Ectodermal cell (in vitro differentiated cells): ENCODE data around the gene RSPH1.
A peak's percentile ranks its signal among the peaks of the same experiment; 100 is the strongest.

Experiments
- H3K27ac ChIP-seq: 2 replicates; pipeline ENCODE4 v1.7.0; 2013; ENCODE audit warnings: mild to moderate bottlenecking, low read depth, low read length; ENCODE audit not compliant: insufficient read depth, poor library complexity, severe bottlenecking
- H3K27me3 ChIP-seq: 2 replicates; pipeline ENCODE4 v1.7.0; 2013; ENCODE audit warnings: mild to moderate bottlenecking, low read length; ENCODE audit not compliant: insufficient read depth, control insufficient read depth, poor library complexity, severe bottlenecking
- H3K36me3 ChIP-seq: one replicate; pipeline ENCODE4 v1.7.0; 2013; ENCODE audit warnings: low read length; ENCODE audit not compliant: control insufficient read depth, insufficient read depth
- H3K4me1 ChIP-seq: one replicate; pipeline ENCODE4 v1.7.0; 2013; ENCODE audit warnings: low read length; ENCODE audit not compliant: control insufficient read depth, insufficient read depth
- H3K4me3 ChIP-seq: 2 replicates; pipeline ENCODE4 v1.7.0; 2013; ENCODE audit warnings: low read depth, low read length, control low read depth; ENCODE audit not compliant: insufficient read depth
- H3K9me3 ChIP-seq: 2 replicates; pipeline ENCODE4 v1.7.0; 2013; ENCODE audit warnings: mild to moderate bottlenecking, low read length, moderate library complexity; ENCODE audit not compliant: control insufficient read depth
- WGBS, 2 experiments: methylation state at CpG; one replicate each; pipeline ENCODE4 v1.1.7; 2013; ENCODE audit warnings: missing lambda C conversion rate in 2 of 2; 5-methylcytosine and 5-hydroxymethylcytosine counted together

RSPH1 gene

DNA sequence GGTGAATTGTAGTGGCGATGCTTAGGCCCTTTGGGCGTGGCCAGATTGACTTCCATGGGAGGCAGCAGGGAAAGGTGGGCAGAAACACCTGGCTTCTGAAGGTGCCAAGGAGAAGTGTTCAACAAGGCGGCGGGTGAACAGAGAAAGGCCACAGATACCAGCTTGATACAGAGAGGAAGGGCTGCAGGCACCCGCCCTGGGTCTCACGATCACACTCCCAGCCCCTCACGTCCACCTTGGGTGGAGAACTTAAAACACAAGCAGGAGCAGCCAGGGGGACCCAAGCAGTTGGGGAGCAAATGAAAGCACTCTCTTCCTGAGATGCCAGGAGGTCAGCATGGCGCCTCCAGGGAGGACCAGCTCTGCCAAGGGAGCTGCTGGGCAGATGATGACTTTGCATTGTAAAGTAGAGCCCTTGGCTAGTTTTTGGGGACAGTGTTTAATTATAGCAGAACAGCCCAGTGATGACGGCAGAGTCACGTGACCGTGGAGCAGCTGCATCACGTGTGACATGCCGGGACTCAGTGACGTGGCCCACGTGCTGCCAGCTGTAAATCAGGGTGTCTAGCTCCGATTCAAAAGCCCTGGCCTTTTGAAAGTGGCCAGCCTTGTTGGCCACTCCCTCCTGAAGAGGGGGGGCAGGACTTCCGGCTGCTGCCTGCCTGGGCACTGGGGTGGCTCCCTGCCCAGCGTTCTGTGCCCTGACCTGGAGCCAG, 36.6 kb upstream of the RSPH1 start:
- H3K4me3 ChIP-seq, result no peak overlapping the region
- H3K27me3 ChIP-seq, result no peaks in the 10 kb centered on the region
- H3K27ac ChIP-seq, result no peak overlapping the region
- WGBS, 2 experiments, result 91 to 92% methylated on average over 18 of the region's 18 CpGs
- H3K4me1 ChIP-seq, result peaks cover 3% of the 10 kb centered on the region
- no peaks in the 10 kb centered on the region for H3K9me3 ChIP-seq
- H3K36me3 ChIP-seq, result no peaks in the 10 kb centered on the region

DNA sequence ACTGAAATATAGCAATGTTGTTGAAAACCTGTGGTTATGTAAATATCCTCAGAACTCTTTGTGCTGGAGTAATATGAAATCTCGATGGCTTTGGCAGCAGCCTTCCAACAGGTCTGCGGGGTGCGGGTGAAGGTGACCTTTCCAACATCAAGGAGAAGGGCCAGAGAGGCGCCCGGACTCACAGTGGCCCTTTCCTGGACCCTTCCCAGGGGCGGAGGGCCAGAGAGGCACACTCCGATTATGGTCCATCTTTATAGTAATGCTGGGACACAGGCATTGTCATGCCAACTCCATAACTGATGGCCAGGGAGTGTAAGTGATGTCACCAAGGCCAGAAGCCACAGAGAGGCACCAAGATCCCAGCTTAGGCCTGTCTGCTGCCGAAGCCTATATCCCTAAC, 35.7 kb upstream of the RSPH1 start:
- H3K27me3 ChIP-seq, result no peaks in the 10 kb centered on the region
- WGBS, 2 experiments, result 94 to 96% methylated on average over 7 to 8 of the region's 8 CpGs
- H3K9me3 ChIP-seq, result no peaks in the 10 kb centered on the region
- H3K27ac ChIP-seq, result no peak overlapping the region
- H3K4me3 ChIP-seq, result no peak overlapping the region
- H3K4me1 ChIP-seq, result peaks cover 3% of the 10 kb centered on the region
- H3K36me3 ChIP-seq, result no peaks in the 10 kb centered on the region

DNA sequence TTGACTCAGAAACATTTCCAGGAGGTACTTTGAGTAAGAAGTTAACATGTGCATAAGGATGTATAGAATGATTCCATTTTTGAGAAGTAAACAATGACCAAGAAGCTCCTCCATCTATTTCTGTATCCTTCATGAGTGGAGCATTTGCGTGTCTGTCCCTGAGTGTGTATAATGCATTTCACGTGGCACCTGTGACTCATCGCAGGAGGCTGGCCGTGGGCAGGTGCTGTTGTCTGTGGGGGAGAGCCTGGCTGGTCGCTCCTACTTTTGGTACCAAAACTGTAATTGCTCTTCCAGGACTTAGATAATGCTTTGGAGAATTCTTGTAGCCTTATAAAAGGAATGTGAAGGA, 34.1 kb upstream of the RSPH1 start:
- Histone ChIP-seq H3K4me3 (no peak overlapping the region), H3K27ac (no peak overlapping the region), H3K9me3 (no peaks in the 10 kb centered on the region), H3K36me3 (no peaks in the 10 kb centered on the region), H3K27me3 (no peaks in the 10 kb centered on the region), H3K4me1 (peaks cover 13% of the 10 kb centered on the region)
- WGBS, 2 experiments, result 91 to 95% methylated on average over 5 of the region's 5 CpGs

DNA sequence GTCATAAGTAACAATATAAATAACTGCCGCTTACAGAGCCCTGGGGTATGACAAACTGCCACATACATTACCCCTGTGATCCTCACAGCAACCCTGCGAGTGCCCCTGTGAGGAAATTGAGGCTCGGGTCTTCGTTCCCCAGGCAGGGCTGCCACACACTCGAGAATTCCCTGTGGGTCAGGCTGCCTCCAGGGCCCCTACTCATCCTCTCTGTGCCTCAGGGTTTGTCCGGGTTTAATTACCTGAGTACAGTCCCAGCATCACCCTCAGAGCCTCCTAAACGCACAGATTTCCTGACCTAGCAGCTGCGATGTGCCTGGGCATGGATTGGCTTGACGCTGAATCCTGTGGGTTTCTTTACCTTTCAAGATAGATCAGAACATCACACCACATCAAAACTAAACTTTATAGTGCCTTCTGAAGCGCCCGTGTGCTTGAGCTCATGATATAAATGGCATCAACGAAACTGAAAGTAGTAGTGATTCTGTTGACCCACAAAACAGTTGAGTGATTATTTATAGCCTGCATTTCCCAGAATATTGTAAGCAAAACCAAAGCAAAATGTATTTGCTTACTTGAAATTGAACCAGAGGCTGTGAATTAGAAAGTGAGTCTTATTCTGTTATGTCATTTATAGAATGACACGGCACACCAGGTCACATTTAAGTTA, 31.6 kb upstream of the RSPH1 start:
- Histone ChIP-seq H3K9me3 (no peaks in the 10 kb centered on the region), H3K4me3 (no peak overlapping the region), H3K4me1 (peaks cover 31% of the 10 kb centered on the region), H3K36me3 (no peaks in the 10 kb centered on the region), H3K27ac (no peak overlapping the region), H3K27me3 (no peaks in the 10 kb centered on the region)
- 94% methylated on average over 13 of the region's 13 CpGs for WGBS, 2 experiments

DNA sequence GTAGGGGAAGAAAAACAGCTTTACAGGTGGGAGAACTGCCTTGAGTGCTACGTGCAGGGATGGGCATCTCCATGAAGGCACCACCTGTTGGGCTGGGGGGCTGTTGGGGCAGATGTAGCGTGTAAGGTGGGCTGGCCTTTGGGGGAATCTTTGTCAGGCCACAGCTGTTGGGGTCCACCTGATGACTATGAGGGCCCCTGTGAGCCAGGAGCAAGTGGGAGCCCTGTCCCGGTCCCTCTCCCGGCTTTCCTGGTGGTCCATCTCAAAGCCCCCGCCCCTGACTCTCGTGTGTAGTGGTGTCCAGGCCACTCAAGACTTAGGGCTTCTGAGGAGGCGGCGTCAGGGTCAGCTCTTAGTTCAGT, 31.1 kb upstream of the RSPH1 start:
- no peaks in the 10 kb centered on the region for H3K9me3 ChIP-seq
- no peaks in the 10 kb centered on the region for H3K36me3 ChIP-seq
- peaks cover 31% of the 10 kb centered on the region for H3K4me1 ChIP-seq
- no peak overlapping the region for H3K27ac ChIP-seq
- H3K4me3 ChIP-seq, result no peak overlapping the region
- no peaks in the 10 kb centered on the region for H3K27me3 ChIP-seq
- 95% methylated on average over 8 of the region's 8 CpGs for WGBS, 2 experiments

DNA sequence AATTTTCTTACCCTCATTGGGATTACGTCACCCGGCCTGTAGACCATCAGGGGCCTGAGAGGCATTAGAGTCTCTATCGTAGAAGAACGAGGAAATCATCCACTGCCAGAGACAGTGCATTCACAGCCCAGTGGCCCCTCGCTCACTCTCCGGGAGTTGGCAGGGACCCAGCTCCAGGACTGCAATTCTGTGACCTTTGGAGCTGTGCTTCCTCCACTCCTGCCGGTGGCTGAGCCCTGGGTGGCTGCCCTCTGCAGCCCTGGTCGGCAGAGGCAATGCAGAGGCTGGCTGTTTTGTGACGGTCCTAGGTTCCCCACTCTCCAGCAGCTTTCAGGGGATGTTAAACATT, 30.3 kb upstream of the RSPH1 start:
- 82 to 84% methylated on average over 9 of the region's 9 CpGs for WGBS, 2 experiments
- no peak overlapping the region for H3K27ac ChIP-seq
- H3K27me3 ChIP-seq, result no peaks in the 10 kb centered on the region
- H3K4me3 ChIP-seq, result no peak overlapping the region
- no peaks in the 10 kb centered on the region for H3K9me3 ChIP-seq
- peaks cover 31% of the 10 kb centered on the region for H3K4me1 ChIP-seq
- no peaks in the 10 kb centered on the region for H3K36me3 ChIP-seq

DNA sequence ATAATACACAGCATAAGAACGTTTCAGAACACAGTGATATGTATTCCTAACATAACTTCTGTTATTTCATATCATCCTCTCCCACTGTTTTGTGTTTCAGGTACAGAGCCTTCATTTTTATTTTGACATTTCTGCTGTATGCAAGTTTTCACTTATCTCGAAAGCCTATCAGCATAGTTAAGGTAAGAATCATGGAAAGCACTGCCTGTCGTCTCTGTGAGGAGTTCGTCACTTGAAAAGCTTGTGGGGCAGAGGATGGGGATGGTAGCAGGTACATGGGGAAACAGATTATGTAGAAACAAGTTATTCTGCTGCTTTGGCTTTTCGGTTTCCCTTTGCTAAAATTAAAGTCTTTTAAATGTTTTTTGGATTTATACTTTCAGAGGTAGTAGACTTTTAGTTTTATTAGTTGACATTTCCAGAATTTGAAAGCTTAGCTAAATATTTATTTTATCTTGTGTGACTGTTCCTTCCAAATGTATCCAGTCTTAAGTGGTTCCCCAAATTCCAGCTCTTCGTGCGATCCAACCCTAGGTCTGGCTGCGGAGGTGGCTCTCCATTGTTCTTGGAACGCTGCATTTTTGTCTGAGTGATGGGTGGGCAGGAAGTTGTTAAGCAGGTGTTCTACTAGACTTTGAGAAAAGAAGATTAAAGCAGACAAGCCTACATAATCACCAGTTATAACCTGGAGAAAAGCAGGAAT, 29.8 kb upstream of the RSPH1 start:
- Histone ChIP-seq H3K9me3 (no peaks in the 10 kb centered on the region), H3K27me3 (no peaks in the 10 kb centered on the region), H3K4me1 (peaks cover 31% of the 10 kb centered on the region), H3K36me3 (no peaks in the 10 kb centered on the region), H3K27ac (no peak overlapping the region), H3K4me3 (no peak overlapping the region)
- WGBS, 2 experiments, result 83 to 87% methylated on average over 9 of the region's 9 CpGs

DNA sequence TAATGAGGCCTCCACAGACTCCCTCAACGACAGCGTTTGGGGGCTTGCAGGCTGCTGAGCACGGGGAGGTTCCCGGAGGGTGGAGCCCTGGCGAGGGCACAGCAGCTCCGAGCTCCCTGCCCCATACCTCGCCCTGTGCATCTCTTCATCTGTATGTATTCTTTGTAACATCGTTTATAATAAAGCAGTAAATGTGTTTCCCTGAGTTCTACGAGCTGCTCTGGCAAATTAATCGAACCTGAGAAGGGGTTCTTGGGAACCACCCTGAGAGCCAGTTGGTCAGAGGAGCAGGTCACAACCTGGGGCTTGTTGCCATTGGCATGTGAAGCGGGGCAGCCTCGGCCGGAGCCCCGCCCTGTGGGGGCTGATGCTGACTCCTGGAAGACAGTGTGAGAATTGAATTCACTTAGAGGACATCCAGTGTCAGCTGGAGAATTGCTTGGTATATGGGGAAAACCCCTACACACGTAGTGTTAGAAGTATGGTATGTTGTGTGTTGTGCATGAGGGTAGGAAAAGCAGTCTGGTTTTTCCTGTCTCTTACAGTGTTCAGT, 29.1 kb upstream of the RSPH1 start:
- no peaks in the 10 kb centered on the region for H3K36me3 ChIP-seq
- 16 to 19% methylated on average over 15 of the region's 15 CpGs for WGBS, 2 experiments
- peaks cover 28% of the 10 kb centered on the region for H3K4me1 ChIP-seq
- no peaks in the 10 kb centered on the region for H3K9me3 ChIP-seq
- H3K27ac ChIP-seq, result no peak overlapping the region
- H3K27me3 ChIP-seq, result no peaks in the 10 kb centered on the region
- H3K4me3 ChIP-seq, result peak overlapping the region; percentile 34

DNA sequence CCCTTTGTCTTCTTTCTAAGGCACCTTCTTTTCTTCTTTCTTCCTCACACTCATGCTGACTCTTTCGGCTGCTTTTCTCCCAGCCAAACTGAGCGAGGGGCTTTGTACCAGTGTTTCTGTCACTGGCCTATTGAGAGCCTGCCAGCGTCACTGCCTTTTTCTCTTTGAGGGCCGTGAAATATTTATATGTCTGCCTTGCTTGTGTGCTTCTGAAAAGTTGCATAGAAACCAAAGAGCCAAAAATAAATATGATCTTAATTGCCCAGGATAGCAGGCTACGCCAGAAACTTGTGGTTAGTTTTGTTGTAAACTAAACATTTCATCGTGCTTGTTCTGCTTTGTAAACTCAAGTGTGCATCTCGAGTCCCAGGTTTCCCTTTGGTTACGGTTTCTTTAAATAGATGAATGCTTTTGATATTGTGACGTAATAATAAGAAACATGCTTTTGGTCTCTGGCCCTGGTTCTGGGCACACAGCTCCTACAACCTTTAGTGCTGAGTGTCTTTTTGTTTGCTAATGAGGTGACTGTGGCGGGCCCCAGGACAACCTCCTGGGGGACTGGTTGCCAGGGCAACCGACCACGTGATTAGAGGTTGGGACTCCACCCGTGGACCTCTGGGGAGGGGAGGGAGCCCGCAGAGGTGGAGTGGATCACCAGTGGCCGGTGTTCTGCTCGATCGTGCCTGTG, 28.5 kb upstream of the RSPH1 start:
- H3K27ac ChIP-seq, result peak overlapping the region; percentile 70
- H3K4me3 ChIP-seq, result peak overlapping the region; percentile 34
- no peaks in the 10 kb centered on the region for H3K36me3 ChIP-seq
- 17 to 18% methylated on average over 17 of the region's 17 CpGs for WGBS, 2 experiments
- H3K4me1 ChIP-seq, result peaks cover 28% of the 10 kb centered on the region
- H3K27me3 ChIP-seq, result no peaks in the 10 kb centered on the region
- H3K9me3 ChIP-seq, result no peaks in the 10 kb centered on the region

DNA sequence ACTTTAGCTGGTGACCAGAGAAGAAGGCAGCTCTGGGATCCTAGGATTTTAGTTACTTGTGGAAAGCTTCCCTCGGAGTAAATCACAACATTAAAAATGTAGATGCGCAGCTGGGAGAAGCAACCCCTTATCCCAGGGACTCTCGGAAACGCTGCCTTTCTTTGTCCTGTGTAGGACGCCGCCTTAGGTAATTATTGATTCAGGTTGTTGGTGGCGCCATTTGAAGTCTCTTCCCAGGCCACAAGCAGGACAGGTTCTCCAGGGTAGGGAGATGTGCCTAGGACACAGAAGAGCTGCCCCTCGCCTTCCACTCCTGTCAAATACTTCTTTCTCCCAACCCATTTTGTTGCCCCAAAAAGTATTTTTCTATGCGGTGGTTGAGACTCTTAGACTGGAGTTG, 27.9 kb upstream of the RSPH1 start:
- peaks cover 28% of the 10 kb centered on the region for H3K4me1 ChIP-seq
- no peaks in the 10 kb centered on the region for H3K27me3 ChIP-seq
- no peaks in the 10 kb centered on the region for H3K9me3 ChIP-seq
- no peaks in the 10 kb centered on the region for H3K36me3 ChIP-seq
- WGBS, 2 experiments, result 69 to 70% methylated on average over 9 of the region's 9 CpGs
- no peak overlapping the region for H3K4me3 ChIP-seq
- H3K27ac ChIP-seq, result peak overlapping the region; percentile 70
